ENCODE data around the gene CDT1. TPM values are rescaled to one million over a fixed set of nuclear protein-coding genes. Genes with fewer than 3 reads are reported as not detected.

The CDT1 gene
- total and polyA plus RNA-seq, 10 of the 15 experiments (the other 5 are each of a cell fraction or from before 2014, with no cell fraction given) = 0.50 to 87.6 (median 8.8) TPM

DNA sequence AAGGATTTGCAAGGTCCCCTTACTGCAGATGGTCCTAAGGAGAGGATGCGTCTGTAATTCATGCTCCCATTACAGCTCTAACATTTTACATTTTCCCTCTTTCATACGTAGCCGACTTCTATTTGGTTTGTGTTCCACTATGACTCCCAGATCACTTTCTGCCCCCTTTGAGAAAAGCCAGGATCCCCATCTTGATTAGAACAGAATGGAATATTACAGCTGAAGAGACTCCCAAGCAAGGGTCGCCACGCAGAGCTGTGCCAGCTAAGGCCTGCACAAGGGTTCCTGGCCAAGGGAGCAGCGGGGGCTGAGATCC is 3.4 kb upstream of the CDT1 start:
- ATAC-seq (no peak), DNase-seq (ENCODE audit: low read depth, low spot score) (no peak), FAIRE-seq (no peak)
- Histone ChIP-seq H4K20me1 (ENCODE audit: control insufficient read depth, insufficient read depth) (no peaks in the 10 kb centered on the region), H3K9ac (ENCODE audit: control insufficient read depth, insufficient read depth, low read length) (no peak overlapping the region), H3K36me3 (ENCODE audit: control insufficient read depth in 2 of 2, insufficient read depth in 2 of 2, low read length in 1 of 2) (peaks cover 0 to under 1% of the 10 kb centered on the region in 2 experiments; a peak in 2 of 4 replicates), H3K79me2 (ENCODE audit: control insufficient read depth, insufficient read depth, low read length) (peaks cover 16% of the 10 kb centered on the region), H3K4me1 (ENCODE audit: control insufficient read depth, insufficient read depth, low read length) (peaks cover 17% of the 10 kb centered on the region), H3K27ac (ENCODE audit: control insufficient read depth, insufficient read depth) (no peak overlapping the region), H3K4me2 (ENCODE audit: control insufficient read depth, insufficient read depth) (peak overlapping the region; percentile 30; the same call in 1 of the 2 replicates), H3K9me3 (replicated peaks; ENCODE audit: control insufficient read depth, insufficient read depth, low read length) (no peaks in the 10 kb centered on the region), H3K4me3 (no peak overlapping the region), H2AFZ (ENCODE audit: control insufficient read depth, low read depth, low read length) (peak overlapping the region; percentile 45), H3K27me3 (replicated peaks in 1 of 2; ENCODE audit: control insufficient read depth in 2 of 2, insufficient read depth in 2 of 2, low read length in 1 of 2) (no peaks in the 10 kb centered on the region)
- ChIA-PET CTCF (interaction anchor here (1.3 to 3.2 kb wide), 5 partner anchors 13 to 63 kb away, joined by 3 to 15 read pairs (median 5); no protein-coding TSS in a partner anchor), POLR2A (interaction anchor here (0.6 to 1.8 kb wide), 5 partner anchors 9 to 18 kb away, joined by 3 to 6 read pairs (median 3); partner anchors contain the start of genes APRT and PIEZO1), SMC1A (ENCODE audit: uncharacterized antibody, unreplicated experiment) (interaction anchor here (1.5 kb wide), 1 partner anchor 10 kb away, joined by 7 read pairs; no protein-coding TSS in a partner anchor), RAD21 (ENCODE audit: unreplicated experiment) (interaction anchor here (0.5 to 2.6 kb wide), 5 partner anchors 10 to 158 kb away, joined by 3 to 10 read pairs (median 3); no protein-coding TSS in a partner anchor)
- no TSS peak for BruUV-seq (replicated peaks)
- in situ Hi-C loops (cut with MboI) = no loop called here
- intact Hi-C loops (cut with micrococcal nuclease; ENCODE audit: unreplicated experiment) = no loop called here
- WGBS (ENCODE audit: insufficient coverage, insufficient replicate concordance, low lambda C conversion rate, missing lambda C conversion rate) = 95% methylated on average over 6 of the region's 6 CpGs
- TF ChIP-seq POLR2A (IDR thresholded peaks at IDR 0.05; ENCODE audit: low read depth, low read length) (peak; percentile 43; the same call in 1 of the 2 replicates), TCF7 (IDR thresholded peaks at IDR 0.05; ENCODE audit: borderline replicate concordance) (no peak)
- TF ChIP-seq, protein P1, sequence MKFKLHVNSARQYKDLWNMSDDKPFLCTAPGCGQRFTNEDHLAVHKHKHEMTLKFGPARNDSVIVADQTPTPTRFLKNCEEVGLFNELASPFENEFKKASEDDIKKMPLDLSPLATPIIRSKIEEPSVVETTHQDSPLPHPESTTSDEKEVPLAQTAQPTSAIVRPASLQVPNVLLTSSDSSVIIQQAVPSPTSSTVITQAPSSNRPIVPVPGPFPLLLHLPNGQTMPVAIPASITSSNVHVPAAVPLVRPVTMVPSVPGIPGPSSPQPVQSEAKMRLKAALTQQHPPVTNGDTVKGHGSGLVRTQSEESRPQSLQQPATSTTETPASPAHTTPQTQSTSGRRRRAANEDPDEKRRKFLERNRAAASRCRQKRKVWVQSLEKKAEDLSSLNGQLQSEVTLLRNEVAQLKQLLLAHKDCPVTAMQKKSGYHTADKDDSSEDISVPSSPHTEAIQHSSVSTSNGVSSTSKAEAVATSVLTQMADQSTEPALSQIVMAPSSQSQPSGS (IDR thresholded peaks at IDR 0.05; ENCODE audit: low read length) = no peak

DNA sequence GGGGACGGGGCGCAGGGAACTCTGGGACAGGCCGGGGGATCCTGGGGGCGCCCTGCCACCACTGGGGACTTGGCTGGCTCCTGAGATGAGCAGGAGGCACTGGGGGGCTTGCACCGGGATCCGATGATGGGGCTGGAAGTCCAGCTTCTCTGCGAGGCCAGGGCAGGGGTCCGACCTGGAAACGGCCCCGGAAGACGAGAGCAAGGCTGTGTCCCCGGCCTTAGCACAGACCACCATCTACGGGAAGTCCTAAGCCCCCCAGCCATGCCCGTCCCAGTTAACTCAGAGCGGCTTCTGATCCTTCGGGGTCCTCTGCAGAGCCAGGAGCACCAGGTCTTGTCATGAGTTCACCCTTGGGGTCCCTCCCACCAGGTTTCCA is 573 bp downstream of the CDT1 start:
- ATAC-seq (no peak), DNase-seq (ENCODE audit: low read depth, low spot score) (no peak), FAIRE-seq (no peak)
- TF ChIP-seq POLR2A (IDR thresholded peaks at IDR 0.05; ENCODE audit: low read depth, low read length) = peak; percentile 16; the same call in 1 of the 2 replicates
- TF ChIP-seq NFXL1 (IDR thresholded peaks at IDR 0.05; ENCODE audit: borderline replicate concordance) = no peak
- H2AFZ ChIP-seq (ENCODE audit: control insufficient read depth, low read depth, low read length) = no peak overlapping the region
- peak overlapping the region; percentile 90 for H3K9ac ChIP-seq (ENCODE audit: control insufficient read depth, insufficient read depth, low read length)
- BruUV-seq (replicated peaks) = TSS peak; percentile 75
- no peaks in the 10 kb centered on the region for H3K9me3 ChIP-seq (replicated peaks; ENCODE audit: control insufficient read depth, insufficient read depth, low read length)
- H3K27ac ChIP-seq (ENCODE audit: control insufficient read depth, insufficient read depth) = peak overlapping the region; percentile 67
- peak overlapping the region; percentile 88 for H3K4me3 ChIP-seq
- H3K36me3 ChIP-seq (ENCODE audit: control insufficient read depth in 2 of 2, insufficient read depth in 2 of 2, low read length in 1 of 2) = peaks cover 2 to 33% of the 10 kb centered on the region in 2 experiments; a peak in 3 of 4 replicates
- H3K4me1 ChIP-seq (ENCODE audit: control insufficient read depth, insufficient read depth, low read length) = peaks cover 18% of the 10 kb centered on the region
- WGBS (ENCODE audit: insufficient coverage, insufficient replicate concordance, low lambda C conversion rate, missing lambda C conversion rate) = 2% methylated on average over 13 of the region's 16 CpGs
- CTCF ChIA-PET = interaction anchor here (0.7 kb wide), 1 partner anchor 11 kb away, joined by 3 read pairs; no protein-coding TSS in a partner anchor
- RAD21 ChIA-PET (ENCODE audit: unreplicated experiment) = no interaction called here
- no peaks in the 10 kb centered on the region for H3K27me3 ChIP-seq (replicated peaks in 1 of 2; ENCODE audit: control insufficient read depth in 2 of 2, insufficient read depth in 2 of 2, low read length in 1 of 2)
- SMC1A ChIA-PET (ENCODE audit: uncharacterized antibody, unreplicated experiment) = no interaction called here
- intact Hi-C loops (cut with micrococcal nuclease; ENCODE audit: unreplicated experiment) (no loop called here), in situ Hi-C loops (cut with MboI) (no loop called here)
- POLR2A ChIA-PET = interaction anchor here (0.5 kb wide), 1 partner anchor 234 kb away, joined by 3 read pairs; the partner anchor contains the start of gene ZC3H18
- peaks cover 28% of the 10 kb centered on the region for H3K79me2 ChIP-seq (ENCODE audit: control insufficient read depth, insufficient read depth, low read length)
- H4K20me1 ChIP-seq (ENCODE audit: control insufficient read depth, insufficient read depth) = no peaks in the 10 kb centered on the region
- H3K4me2 ChIP-seq (ENCODE audit: control insufficient read depth, insufficient read depth) = peak overlapping the region; percentile 66
